Activated gamma-delta T cell (primary cell): Measurements from ENCODE around the gene DGCR8.

ENCODE experiments used
- DNase-seq: peaks from one replicate; lab custom pipeline; 2025; lab: John Stamatoyannopoulos, UW

The DGCR8 gene

GRCh38 chr22:20124083-20124787, 44.2 kb downstream of the DGCR8 start:
- no peak for DNase-seq

DNA sequence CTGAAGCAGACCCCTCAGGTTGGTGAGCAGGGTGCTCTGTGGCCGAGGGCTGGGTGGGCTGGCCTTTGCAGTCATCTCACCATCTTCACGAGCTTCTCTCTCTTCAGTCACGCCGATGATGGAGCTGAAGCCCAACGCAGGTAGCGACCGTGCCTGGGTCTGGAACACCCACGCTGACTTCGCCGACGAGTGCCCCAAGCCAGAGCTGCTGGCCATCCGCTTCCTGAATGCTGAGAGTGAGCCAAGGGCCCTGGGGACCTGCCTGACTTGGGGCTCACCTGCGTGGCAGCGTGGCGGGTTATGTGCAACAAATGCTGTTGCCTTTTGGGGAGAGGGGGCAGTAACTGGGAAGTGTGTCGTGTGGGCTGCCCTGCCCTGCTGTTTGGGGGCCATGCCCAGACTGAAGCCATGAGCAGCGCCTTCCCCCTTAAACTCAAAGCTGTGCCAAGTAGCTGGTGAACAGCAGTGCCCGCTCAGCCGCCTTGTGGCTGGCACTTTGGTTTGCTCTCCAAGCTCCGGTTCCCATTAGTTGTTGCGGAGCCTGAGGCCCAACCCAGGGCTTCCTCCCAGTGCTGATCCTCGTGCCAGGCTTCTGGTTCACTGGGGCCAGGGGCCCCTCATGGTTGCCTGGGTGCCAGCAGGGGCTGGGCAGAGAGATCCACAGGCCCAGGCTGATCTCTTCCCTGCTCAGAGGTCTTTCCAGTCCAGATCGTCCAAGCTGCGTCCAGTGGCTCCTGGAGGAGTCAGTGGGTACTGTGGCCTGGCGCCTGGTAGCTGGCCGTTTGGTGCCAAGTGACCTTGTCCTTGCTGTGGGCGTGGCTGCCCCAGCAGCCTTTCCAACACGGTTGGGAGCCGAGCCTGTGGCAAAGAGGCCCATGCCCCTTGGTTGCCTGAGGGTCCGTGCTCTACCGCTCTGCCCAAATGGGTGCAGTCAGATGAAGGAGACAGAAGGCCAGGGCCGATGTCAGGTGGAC, 45.4 kb downstream of the DGCR8 start:
- no peak for DNase-seq

- DNase-seq: no peak
Measured at GRCh38 chr22:20126284-20127029, 46.4 kb downstream of the DGCR8 start.

- no peak for DNase-seq
Measured at GRCh38 chr22:20127318-20127868, 47.4 kb downstream of the DGCR8 start.

DNA sequence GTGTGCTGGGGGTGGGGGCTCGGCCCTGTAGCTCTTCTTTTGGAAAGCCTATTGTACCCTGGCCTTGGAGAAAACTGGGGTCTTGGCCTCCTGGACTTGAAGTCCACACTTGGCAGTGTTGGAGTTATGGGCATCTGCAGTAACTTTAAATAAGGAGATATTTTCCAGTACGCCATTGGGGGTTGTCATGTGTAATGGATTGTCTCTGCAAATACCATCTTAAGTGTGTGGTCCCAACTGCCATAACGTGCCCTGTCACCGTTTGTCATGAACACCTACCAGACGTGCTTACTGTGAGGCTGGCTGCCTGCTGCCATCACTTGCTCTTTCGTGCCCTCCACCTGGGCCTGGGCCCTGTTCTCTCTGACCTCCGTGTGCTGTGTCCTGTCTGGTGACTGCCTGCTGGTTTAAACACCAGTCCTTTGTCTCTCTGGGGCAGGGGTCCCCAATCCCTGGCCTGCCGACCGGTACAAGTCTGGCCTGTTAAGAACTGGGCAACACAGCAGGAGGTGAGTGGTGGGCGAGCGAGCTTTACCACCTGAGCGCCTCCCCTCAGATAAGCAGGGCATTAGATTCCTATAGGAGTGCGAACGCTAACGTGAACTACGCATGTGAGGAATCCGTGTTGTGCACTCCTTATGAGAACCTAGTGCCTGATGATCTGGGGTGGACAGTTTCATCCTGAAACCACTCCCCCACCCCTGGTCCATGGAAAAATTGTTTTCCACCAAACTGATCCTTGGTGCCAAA, 48.0 kb downstream of the DGCR8 start:
- DNase-seq: no peak

DNA sequence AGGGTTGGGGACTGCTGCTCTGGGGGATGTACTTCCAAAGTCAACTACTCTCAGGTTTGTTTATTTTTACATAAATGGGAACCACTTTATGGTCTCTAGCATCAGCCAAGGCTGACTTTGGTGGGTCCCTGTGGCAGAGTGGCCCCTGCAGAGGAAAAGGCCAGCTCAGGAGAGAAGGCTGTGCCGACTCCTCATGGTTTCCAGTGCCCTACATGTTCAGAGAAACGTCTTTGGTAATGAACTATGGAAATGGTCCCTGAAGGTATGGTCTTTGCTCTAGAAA, 48.5 kb downstream of the DGCR8 start:
- DNase-seq: no peak

DNA sequence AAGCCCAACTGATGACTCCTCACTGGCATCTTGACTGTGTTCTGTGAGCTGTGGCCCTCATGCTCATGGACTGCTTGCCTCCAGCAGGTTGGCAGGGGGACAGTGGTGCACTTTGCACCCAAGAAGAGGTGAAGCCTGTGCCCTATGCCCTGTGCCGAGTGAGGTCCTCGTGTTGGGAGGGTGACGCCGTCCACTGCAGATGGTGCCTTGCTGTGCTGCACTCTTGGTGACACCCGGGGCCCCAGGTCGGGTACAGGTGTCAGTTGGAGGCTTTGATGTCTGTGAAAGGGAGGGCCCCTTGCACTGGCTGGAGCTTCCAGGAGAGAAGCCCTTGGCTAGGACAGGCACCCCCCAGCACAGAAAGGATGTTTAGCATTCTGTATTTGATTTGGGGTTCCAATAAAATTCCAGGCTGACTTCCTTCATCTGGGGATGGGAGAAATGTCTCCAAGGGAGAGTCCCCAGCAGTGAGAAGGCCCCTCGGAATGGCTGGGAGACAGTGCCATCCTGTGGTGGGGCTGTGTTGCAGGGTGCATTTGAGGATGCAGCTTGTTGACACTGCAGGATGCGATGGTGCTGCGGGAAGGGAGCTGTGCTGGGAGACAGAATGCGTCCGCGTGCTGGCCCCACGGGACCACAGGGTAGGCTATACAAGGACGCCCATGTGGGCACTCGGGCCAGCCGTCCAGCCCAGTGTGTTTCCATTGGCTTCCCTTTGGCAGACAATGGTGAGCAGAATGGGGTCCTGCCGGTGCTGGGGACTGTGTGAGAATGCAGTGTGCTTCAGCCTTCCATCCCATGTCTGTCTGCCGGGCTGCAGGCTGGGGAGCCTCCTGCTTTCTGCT, 49.1 kb downstream of the DGCR8 start:
- no peak for DNase-seq

- DNase-seq: no peak
Measured at GRCh38 chr22:20129747-20130014, 49.6 kb downstream of the DGCR8 start.

DNA sequence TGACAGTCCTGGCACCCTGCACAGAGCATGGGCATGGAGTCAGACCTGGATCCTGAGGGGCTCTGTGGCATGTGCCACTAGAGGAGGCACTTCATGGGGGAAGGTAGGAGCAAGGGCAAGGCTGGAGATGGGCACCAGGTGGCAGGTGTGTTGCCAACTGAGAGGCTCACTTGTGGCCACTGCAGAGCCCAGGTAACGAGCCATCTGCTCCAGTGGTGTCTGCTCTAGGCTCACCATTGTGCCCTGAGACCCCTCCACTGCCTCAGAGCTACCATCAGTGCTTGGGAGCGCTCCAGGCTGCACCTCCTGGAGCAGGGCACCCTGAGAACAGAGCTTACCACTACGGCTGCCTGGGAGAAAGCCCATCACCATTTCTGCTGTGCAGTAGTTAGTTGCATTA, 50.3 kb downstream of the DGCR8 start:
- DNase-seq: no peak

GRCh38 chr22:20130731-20131596, 50.9 kb downstream of the DGCR8 start:
- peak; percentile 64 for DNase-seq

DNA sequence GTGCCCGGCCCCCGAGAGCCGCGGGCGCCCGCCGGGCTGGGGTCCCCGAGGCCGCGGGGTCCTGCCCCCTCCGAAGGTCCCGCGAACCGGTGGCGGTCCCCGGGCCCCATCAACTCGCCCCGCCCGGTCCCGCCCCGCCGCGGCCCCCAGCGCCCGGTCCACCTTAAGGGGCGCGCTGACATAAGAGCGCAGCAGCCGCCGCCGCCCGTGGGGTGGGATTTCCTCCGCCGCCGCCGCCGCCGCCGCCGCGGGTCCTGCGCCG, 51.5 kb downstream of the DGCR8 start, which contains the start of gene ZDHHC8:
Gene ZDHHC8 (plus strand): TSS at position 208 of the 262 bp plus-strand sequence. CDS start 144 bp downstream, outside the sequence.
- peak; percentile 47 for DNase-seq

GRCh38 chr22:20131859-20132685, 52.0 kb downstream of the DGCR8 start:
- peak; percentile 43 for DNase-seq

DNA sequence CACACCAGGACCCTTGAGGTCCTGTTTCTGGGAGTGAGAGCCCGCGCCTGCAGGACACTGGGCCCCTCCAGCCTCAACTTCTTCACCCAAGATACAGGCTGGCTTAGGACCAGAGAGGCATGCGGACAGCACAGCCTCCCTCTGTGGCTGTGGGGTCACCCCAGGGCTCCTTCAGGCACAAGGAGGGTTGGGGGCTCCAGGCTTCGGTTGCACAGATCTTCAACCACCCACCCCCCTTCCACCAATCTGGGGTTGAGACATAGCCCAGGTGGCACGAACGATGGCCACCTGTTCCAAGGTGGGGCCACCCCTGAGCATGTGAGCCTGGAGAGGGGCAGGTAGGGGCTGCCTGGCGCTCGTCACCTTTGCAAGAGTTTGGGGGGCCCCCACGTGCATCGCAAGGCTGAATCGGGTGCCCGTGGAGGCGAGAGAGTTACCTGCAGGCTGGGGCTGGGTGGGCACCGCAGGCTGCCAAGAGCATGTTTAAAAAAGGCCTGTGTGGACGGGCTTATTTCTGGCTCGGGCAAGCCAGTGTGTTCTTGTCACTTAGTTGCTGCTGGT, 52.7 kb downstream of the DGCR8 start:
- no peak for DNase-seq

DNA sequence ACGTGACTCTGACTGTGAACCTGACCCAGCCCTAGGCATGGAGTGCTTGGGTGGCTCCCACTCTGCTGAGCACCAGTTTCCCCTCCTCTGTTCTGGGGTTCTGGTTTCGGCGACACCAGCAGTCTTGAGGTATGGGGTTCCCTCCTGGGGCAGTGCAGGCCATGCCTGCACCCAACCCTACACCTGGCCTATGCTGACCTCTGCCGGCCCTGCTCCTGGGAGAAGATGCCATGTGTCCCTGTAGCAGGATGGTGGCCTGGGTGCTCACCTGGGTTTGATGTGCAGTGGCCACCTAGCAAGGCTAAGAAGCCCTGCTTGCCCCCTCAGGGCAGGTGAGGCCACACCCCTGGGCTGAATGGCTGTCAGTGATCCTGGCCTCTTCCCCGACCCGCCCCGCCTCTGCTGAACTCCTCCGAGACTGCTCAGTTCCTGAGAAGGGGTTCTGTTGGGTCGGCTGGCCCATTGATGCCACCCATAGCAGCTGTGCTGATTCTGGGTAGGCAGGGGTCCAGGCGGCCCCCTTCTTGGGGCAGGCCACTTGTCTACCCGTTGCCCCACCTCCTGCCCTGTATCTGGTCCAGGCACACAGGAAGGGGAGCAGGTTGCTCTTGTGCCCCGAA, 54.0 kb downstream of the DGCR8 start:
- DNase-seq: no peak

DNA sequence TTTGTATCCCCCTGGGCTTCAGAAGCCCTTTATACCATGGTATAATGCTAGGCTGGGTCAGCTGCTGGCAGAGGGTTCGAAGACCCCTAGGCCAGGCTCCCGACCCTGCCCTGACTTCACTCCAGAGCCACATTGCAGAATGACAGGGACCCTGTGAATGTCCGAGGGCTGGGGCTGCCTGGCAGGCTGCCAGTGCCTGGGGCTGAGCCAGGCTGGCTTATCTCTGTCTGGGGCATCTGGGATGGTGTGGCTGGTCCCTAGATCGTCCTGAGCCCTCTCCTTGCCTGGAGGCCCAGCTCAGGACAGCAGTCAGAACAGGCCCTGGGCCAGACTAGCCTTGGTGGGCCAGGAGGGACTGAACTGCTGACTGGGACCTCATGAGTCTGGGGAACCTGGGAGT, 55.2 kb downstream of the DGCR8 start:
- no peak for DNase-seq

- DNase-seq: no peak
Measured at GRCh38 chr22:20135806-20136602, 56.0 kb downstream of the DGCR8 start.

DNA sequence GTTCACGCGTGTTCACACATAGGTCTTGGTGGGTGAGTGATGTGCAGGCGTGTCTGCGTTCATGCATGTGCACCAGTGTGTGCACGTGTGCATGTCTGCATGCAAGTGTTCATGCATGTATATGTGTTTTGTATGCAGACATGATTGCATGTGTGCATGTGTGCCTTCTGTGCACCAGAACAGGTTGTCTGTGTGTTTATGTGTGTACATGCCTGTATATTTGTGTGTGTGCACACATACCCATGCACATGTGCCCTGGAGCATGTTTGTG, 56.5 kb downstream of the DGCR8 start:
- DNase-seq: no peak

DNA sequence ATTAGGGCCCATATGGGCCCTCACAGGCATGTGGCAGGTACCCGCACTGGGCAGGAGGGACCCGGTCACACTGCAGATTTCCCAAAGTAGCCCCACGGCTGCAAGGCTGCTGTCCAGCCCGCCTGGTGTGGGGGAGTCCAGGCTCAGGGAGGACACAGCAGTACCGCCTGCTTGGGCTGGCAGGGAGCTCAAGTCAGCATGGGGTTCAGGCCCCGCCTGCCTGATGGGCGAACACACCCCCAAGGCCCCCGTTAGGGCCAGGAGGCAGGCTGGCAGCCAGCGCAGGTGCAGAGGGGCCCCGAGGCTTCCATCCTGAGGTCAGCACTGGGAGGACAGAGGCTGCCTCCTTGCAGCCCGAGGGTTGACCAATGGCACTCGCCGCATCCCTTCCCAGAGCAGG, 57.1 kb downstream of the DGCR8 start:
- DNase-seq: no peak
